K562 (cell line): ENCODE measurements around the gene HNRNPD. TPM values are rescaled to one million over a fixed set of nuclear protein-coding genes. Genes with fewer than 3 reads are reported as not detected.
A peak's percentile ranks its signal among the peaks of the same experiment; 100 is the strongest.

Experiments
- ATAC-seq: fragments of 200-7000 bp; cut with Tn5 transposase; 3 replicates; pipeline ENCODE4 v1.9.1; 2020; ENCODE audit warnings: moderate library complexity
- BruUV-seq: library from RNA; stranded (reverse); fragments of 400-500 nt; replicated peaks from 2 replicates; lab custom pipeline; 2021; lab: Mats Ljungman, UMichigan
- CTCF ChIA-PET: fragments of 300-600 bp; formaldehyde crosslinking; extraction: SDS; loops from one replicate; lab custom pipeline; 2021; ENCODE audit warnings: low intra/inter-chr PET ratio; lab: Yijun Ruan, JAX
- POLR2A ChIA-PET: fragments of 300-600, 350-650 bp; sonication (Branson Sonifier 250); formaldehyde crosslinking; extraction: SDS; loops from one replicate; lab custom pipeline; 2021; ENCODE audit warnings: antibody characterized with exemption, inconsistent platforms; lab: Yijun Ruan, JAX
- DNase-seq, 4 experiments: peaks; one replicate each; pipeline versions ENCODE4 v3.0.0 to v3.0.0-alpha.2; 2011 to 2018; ENCODE audit warnings: low spot score in 3 of 4, mixed read lengths in 3 of 4; ENCODE audit errors: extremely low read depth in 1 of 4
- FAIRE-seq: peaks from 2 replicates; lab custom pipeline; 2011; peaks lifted over from hg19 to GRCh38; lab: Jason Lieb, UNC
- H2AFZ ChIP-seq: 2 replicates; pipeline ENCODE4 v1.6.0; 2011; ENCODE audit warnings: low read depth, low read length, control low read depth, inconsistent platforms
- H3K27ac ChIP-seq: fragments of 200-600 bp; 3 replicates; pipeline ENCODE4 v1.8.0; 2011; ENCODE audit warnings: low read depth, mild to moderate bottlenecking, control low read depth, inconsistent platforms, low read length, moderate library complexity, mixed read lengths; ENCODE audit errors: extremely low read depth
- H3K27me3 ChIP-seq, 2 experiments: fragments of 300-600 bp in 1 of 2; 2 replicates in 1 of 2; 3 replicates in 1 of 2; pipeline versions ENCODE4 v1.6.0 to v1.8.0; 2011; ENCODE audit warnings: inconsistent platforms in 2 of 2, low read length in 2 of 2, mild to moderate bottlenecking in 1 of 2, mixed read lengths in 1 of 2, moderate library complexity in 1 of 2; ENCODE audit not compliant: control insufficient read depth in 2 of 2, insufficient read depth in 2 of 2
- H3K36me3 ChIP-seq: fragments of 300-600 bp; 3 replicates; pipeline ENCODE4 v1.8.0; 2011; ENCODE audit warnings: mild to moderate bottlenecking, low read length, inconsistent platforms; ENCODE audit not compliant: control insufficient read depth, insufficient read depth
- H3K4me1 ChIP-seq, 2 experiments: fragments of 200-600 bp in 1 of 2; replicated peaks in 1 of 2; 2 replicates in 1 of 2; 3 replicates in 1 of 2; pipeline versions ENCODE4 v1.5.1 to v1.8.0; 2011; ENCODE audit warnings: inconsistent platforms in 2 of 2, low read length in 2 of 2, mild to moderate bottlenecking in 1 of 2, mixed read lengths in 1 of 2, moderate library complexity in 1 of 2; ENCODE audit not compliant: control insufficient read depth in 2 of 2, insufficient read depth in 2 of 2
- H3K4me2 ChIP-seq: 2 replicates; pipeline ENCODE4 v1.6.1; 2011; ENCODE audit warnings: low read length, control low read depth, inconsistent platforms, mixed read lengths; ENCODE audit not compliant: insufficient read depth
- H3K4me3 ChIP-seq: fragments of 200-600 bp; sonication (generic), shearing (Covaris generic); 2 replicates; pipeline ENCODE4 v1.5.1; 2016; ENCODE audit warnings: control low read depth, inconsistent platforms
- H3K79me2 ChIP-seq: fragments of 200-600 bp; 3 replicates; pipeline ENCODE4 v1.8.0; 2011; ENCODE audit warnings: low read length, inconsistent platforms; ENCODE audit not compliant: control insufficient read depth, insufficient read depth
- H3K9ac ChIP-seq, 2 experiments: 2 replicates each; pipeline versions ENCODE4 v1.6.0 to v1.6.1; 2011; ENCODE audit warnings: low read depth in 2 of 2, low read length in 2 of 2, control low read depth in 1 of 2, inconsistent platforms in 1 of 2, mild to moderate bottlenecking in 1 of 2, mixed read lengths in 1 of 2; ENCODE audit not compliant: insufficient read depth in 1 of 2
- H3K9me1 ChIP-seq: one replicate; pipeline ENCODE4 v1.6.0; 2011; ENCODE audit warnings: inconsistent platforms, mild to moderate bottlenecking, low read length, moderate library complexity; ENCODE audit not compliant: control insufficient read depth, insufficient read depth
- H3K9me3 ChIP-seq: replicated peaks from 2 replicates; pipeline ENCODE4 v1.5.1; 2011; ENCODE audit warnings: low read depth, low read length, inconsistent platforms; ENCODE audit not compliant: control insufficient read depth, insufficient read depth
- H4K20me1 ChIP-seq: replicated peaks from 2 replicates; pipeline ENCODE4 v1.6.1; 2011; ENCODE audit warnings: low read length, inconsistent platforms, mixed read lengths; ENCODE audit not compliant: control insufficient read depth, insufficient read depth
- KLF1 ChIP-seq: fragments of 450-650 bp; IDR thresholded peaks from 2 replicates; pipeline ENCODE4 v1.6.1; 2016; ENCODE audit warnings: missing genetic modification characterization, missing compliant biosample characterization
- POLR2A ChIP-seq: fragments of 450-650 bp; conservative IDR thresholded peaks from 2 replicates; pipeline ENCODE4 v1.6.1; 2016
- RBFOX2 ChIP-seq: fragments of 200-400 bp; formaldehyde crosslinking; IDR thresholded peaks from 2 replicates; pipeline ENCODE4 v1.6.1; 2017; ENCODE audit warnings: low read depth, mild to moderate bottlenecking, low read length, moderate library complexity
- ZNF586 ChIP-seq: fragments of 450-650 bp; formaldehyde crosslinking; conservative IDR thresholded peaks from 2 replicates; pipeline ENCODE4 v1.4.0; 2020; ENCODE audit warnings: mild to moderate bottlenecking, moderate library complexity
- ZNF609 ChIP-seq: sonication (generic); formaldehyde crosslinking; IDR thresholded peaks from 2 replicates; pipeline ENCODE4 v1.8.1; 2023; ENCODE audit warnings: missing genetic modification reagents, mild to moderate bottlenecking, borderline replicate concordance
- WGBS: fragments of 100-300 bp; shearing (Covaris generic); methylation state at CpG from one replicate; pipeline ENCODE4 v1.1.6; 2016; ENCODE audit warnings: low coverage, mixed read lengths; ENCODE audit not compliant: insufficient coverage; ENCODE audit errors: missing lambda C conversion rate; 5-methylcytosine and 5-hydroxymethylcytosine counted together
- in situ Hi-C: fragments of 300-500 bp; cut with MboI; formaldehyde crosslinking; loops from 4 replicates; pipeline ENCODE4 v1.15.0; 2018; ENCODE audit warnings: inconsistent platforms, mixed read lengths
- intact Hi-C: fragments of 100-400 bp; cut with micrococcal nuclease; formaldehyde crosslinking; loops from 2 replicates; pipeline ENCODE4 v1.14.2; 2022
- polyA plus RNA-seq, 8 experiments: library from polyadenylated mRNA; depleted of rRNA in 4 of 8; stranded (reverse) in 5 of 8; unstranded in 3 of 8; fragments of >200 nt; fragmentation: Nextera tagmentation in 2 of 8; fragmentation: Illumina TruSeq in 1 of 8; extraction: Ambion mirVana in 2 of 8; extraction: Trizol in 1 of 8; gene quantifications; 2 replicates each; pipeline versions ENCODE4 v1.2.1 to v1.2.3, GENCODE V29; 2011 to 2014; ENCODE audit warnings: inconsistent platforms in 1 of 8, missing spikeins in 1 of 8
- total RNA-seq, 7 experiments: library from RNA; depleted of rRNA in 6 of 7; stranded (reverse); fragments of >200 nt in 6 of 7; fragmentation: Illumina TruSeq in 2 of 7; extraction: Trizol in 2 of 7; gene quantifications; 2 replicates each; pipeline versions ENCODE4 v1.2.1 to v1.2.3, GENCODE V29; 2011 to 2021; ENCODE audit warnings: low replicate concordance in 1 of 7

Gene HNRNPD
- total and polyA plus RNA-seq, 9 of the 15 experiments (the other 6 are each of a cell fraction or from before 2014, with no cell fraction given) = 92.4 to 955 (median 160) TPM

- Histone ChIP-seq H3K27me3 (no peaks in the 10 kb centered on the region), H3K9me3 (no peaks in the 10 kb centered on the region), H3K9me1 (no peaks in the 10 kb centered on the region), H3K27ac (no peak overlapping the region), H3K9ac (no peak overlapping the region), H3K4me2 (no peak overlapping the region), H4K20me1 (peaks cover 17% of the 10 kb centered on the region; the same call in 1 of the 2 replicates), H3K79me2 (peaks cover 78% of the 10 kb centered on the region), H3K4me1 (peaks cover 2 to 21% of the 10 kb centered on the region in 2 experiments; a peak in 3 of 5 replicates), H3K4me3 (no peak overlapping the region), H3K36me3 (peaks cover 98% of the 10 kb centered on the region), H2AFZ (no peak overlapping the region)
- in situ Hi-C loops = no loop called here
- intact Hi-C loops = no loop called here
- FAIRE-seq = no peak
- 97% methylated on average over 5 of the region's 5 CpGs for WGBS
- TF ChIP-seq POLR2A (no peak), RBFOX2 (0 out of 2 replicates have a peak, but pooled peaks have one; percentile 15)
- ChIA-PET CTCF (no interaction called here), POLR2A (no interaction called here)
- no peak for DNase-seq
- no peak for ATAC-seq
- BruUV-seq = no TSS peak
These were observed 16.2 kb downstream of the HNRNPD start for GRCh38 chr4:82357640-82358039.

GRCh38 chr4:82354788-82355187 is 19.0 kb downstream of the HNRNPD start:
- ChIA-PET CTCF (no interaction called here), POLR2A (interaction anchor here (0.6 to 1.3 kb wide), 6 partner anchors 10 to 395 kb away, joined by 3 to 4 read pairs (median 3); partner anchors contain the start of gene HNRNPD)
- Histone ChIP-seq H2AFZ (no peak overlapping the region), H3K27ac (no peak overlapping the region), H3K36me3 (peaks cover 94% of the 10 kb centered on the region), H3K4me3 (no peak overlapping the region), H3K27me3 (no peaks in the 10 kb centered on the region), H3K79me2 (peaks cover 50% of the 10 kb centered on the region), H3K9ac (no peak overlapping the region), H3K9me3 (no peaks in the 10 kb centered on the region), H4K20me1 (peaks cover 5% of the 10 kb centered on the region; the same call in 1 of the 2 replicates), H3K9me1 (no peaks in the 10 kb centered on the region), H3K4me1 (peaks cover 0 to 11% of the 10 kb centered on the region in 2 experiments; a peak in 1 of 5 replicates), H3K4me2 (no peak overlapping the region)
- DNase-seq = no peak
- in situ Hi-C loops (no loop called here), intact Hi-C loops (no loop called here)
- FAIRE-seq = no peak
- no TSS peak for BruUV-seq
- no peak for ATAC-seq
- 97% methylated on average over 11 of the region's 11 CpGs for WGBS
- TF ChIP-seq ZNF609 (no peak), ZNF586 (CRISPR knock-in tag) (no peak), KLF1 (tag) (no peak)
